ENCODE results near the gene SYN1.
"Not testable (repeated sequence)": the region's sequence is repeated elsewhere in the genome, so short reads cannot be mapped to it uniquely, and the experiment has no call there.

Gene SYN1

DNA sequence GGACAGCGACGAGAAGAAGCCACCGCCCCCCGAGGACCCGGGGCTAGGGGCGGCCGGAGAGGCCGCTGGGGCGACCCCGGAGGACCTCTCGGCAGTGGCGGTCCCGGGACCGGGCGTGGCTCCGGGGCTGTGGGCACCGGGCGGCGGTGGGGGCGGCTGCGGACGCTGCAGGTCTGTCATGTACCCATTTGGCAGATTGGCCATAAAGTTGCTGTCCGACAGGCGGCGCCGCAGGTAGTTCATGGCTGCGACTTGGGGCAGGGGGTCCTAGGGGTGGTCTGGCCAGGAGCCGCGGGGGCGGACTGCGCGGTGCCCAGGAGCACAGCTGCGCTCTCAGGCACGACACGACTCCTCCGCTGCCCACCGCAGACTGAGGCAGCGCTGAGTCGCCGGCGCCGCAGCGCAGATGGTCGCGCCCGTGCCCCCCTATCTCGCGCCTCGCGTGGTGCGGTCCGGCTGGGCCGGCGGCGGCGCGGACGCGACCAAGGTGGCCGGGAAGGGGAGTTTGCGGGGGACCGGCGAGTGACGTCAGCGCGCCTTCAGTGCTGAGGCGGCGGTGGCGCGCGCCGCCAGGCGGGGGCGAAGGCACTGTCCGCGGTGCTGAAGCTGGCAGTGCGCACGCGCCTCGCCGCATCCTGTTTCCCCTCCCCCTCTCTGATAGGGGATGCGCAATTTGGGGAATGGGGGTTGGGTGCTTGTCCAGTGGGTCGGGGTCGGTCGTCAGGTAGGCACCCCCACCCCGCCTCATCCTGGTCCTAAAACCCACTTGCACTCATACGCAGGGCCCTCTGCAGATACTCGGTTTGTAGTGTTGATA is at the start of gene SYN1:
TSS of gene SYN1 (minus strand) at position 372 of the 817 bp plus-strand sequence. CDS start at position 243, 129 bp downstream.
- peak; percentile 42 to 54 for DNase-seq

GRCh38 chrX:47665797-47666196 is 46.1 kb upstream of the SYN1 start:
- DNase-seq: not testable (repeated sequence)

DNA sequence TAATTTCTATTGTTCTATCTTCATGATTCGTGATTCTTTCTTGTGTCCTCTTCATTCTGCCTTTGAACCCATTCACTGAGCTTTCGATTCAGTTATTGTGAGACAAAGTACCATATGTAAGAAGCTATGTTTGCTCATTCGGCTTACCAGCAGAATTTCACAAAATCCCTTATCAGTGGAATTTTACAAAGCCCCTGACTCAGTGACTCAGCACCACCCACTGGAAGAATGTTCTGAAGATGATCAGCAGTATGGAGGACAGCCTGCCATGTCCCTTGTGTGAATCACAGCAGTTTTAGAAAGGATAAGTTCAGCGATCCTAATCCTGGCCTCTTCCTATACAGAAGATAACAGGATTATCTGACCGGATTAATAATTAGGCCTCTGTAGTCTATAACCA is 45.1 kb upstream of the SYN1 start:
- no peak for DNase-seq

- peak; percentile 31 for DNase-seq
These were observed 42.5 kb upstream of the SYN1 start for GRCh38 chrX:47662144-47662657.

- no peak for DNase-seq
These were observed 41.9 kb upstream of the SYN1 start for GRCh38 chrX:47661539-47661938.

DNA sequence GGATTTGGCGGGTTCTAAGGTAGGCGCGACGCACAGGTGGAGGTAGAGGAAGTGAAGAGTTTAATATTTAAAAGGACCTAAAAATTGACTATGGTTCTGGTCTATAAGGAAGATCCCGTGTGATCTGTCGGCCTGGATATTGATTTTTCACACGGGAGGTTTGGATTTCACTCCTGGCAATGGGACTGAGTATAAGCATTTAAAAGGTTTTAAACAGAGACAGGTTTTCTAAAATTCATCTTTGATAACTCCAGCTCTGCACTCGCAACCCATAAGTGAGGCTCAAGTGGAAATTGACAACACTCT is 39.7 kb upstream of the SYN1 start:
- DNase-seq: no peak

- peak; percentile 88 for DNase-seq
These were observed 39.2 kb upstream of the SYN1 start, which contains the start of gene UXT for GRCh38 chrX:47658684-47659420. UXT (minus strand) TSS chrX:47659180; CDS start chrX:47658927, 253 bp downstream.

- DNase-seq: no peak
These were observed 38.6 kb upstream of the SYN1 start for GRCh38 chrX:47658301-47658683.

DNA sequence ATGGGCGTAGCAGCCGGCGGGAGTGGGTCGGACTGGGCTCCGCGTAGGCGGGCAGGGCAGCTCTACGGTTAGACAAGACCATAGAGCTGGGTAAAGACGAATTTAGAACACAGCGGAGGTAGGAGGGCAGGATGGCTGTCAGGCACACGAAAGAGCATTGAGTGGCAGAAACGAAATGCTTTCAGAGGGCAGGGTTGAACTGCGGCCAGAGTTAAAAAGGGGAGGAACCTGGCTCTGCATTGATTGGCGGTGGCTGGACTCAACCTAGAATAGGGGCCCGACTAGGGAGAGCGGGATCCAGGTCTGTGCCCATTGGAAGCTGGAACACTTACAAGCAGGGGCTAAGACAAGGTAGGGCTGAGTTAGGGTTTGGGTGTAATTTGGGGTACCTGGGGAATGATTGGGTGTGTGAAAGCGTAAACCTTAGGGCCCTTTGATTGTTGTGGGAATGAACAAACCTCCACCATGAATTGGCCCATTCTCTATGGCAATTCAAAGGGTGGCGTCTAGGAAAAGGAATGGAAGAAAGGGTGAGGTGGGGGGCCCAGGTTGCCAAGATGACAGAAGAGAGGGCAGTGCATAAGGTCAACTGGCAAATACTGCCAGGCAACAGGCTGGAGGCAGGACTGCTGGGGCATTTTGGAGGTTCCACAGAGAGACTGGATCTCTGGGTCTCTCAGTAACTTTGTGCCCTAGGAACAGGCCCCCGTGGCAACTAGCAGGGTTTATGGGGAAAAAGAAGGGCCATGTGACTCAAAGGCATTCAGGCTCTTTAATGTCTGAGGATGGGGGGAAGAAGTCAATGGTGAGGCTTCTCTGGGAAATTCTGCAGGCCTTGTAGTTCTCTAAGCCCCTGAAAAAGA is 31.6 kb upstream of the SYN1 start:
- DNase-seq: no peak

DNA sequence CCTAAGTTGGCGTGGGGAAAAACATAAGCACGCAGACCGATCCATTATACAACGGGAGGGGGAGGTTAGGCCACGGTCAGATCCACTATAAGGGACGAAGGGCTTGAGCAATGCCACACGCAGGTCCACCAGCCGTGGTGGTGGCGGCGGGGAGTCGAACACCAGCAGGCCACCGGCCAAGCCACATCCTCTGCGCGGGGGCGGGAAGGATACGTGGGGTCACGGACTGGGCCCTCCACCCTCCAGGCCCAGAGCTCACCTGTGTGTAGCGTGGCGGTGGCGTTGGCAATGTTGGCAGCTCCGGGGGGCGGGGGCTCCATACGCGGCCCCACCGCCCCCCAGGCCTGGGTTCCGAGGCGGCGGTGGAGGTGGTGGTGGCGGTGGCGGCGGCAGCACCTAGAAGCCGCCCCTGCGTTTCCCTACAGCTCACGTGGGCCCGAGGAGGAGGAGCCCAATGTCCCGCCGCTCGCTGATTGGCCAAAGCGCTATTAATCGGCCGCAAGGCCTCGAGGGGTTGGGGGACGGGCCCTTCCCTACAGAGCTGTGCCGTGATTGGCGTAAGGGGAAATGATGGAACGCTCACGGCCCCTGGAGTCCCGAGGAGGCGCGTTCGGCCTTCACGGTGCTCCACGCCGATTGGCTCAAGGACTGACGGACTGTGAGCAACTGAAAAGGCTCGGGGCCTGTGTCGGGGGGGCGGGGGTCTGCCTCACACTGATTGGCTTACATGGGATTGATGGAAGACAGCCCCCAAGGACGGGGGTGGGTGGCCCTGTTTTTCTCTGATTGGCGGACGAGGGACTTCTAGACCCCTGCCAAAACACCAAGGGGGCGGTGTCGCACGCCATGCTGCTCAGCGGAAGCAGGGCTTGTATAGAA is 30.7 kb upstream of the SYN1 start, which contains the start of gene ELK1:
TSS of gene ELK1 (minus strand) at position 400 of the 879 bp plus-strand sequence. CDS start 9,122 bp downstream, outside the sequence.
- DNase-seq: peak; percentile 92 to 95

DNA sequence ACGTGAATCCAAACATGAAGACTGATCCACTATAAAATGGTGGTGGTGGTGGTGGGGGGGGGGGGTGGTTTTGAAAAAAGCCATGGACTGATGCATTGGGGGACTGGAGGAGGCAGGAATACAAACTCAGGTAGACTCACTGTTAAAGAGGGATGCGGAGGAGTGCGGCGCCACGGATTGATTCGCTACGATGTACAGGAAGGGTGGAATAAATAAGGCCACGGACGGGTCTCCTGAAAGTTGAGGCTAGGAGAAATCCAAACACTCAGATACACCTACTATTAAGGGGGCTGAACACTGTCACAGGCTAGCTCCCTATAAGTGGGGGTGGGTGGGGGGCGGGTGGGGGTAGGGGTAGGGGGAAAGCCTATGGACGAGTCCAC is 30.1 kb upstream of the SYN1 start:
- no peak for DNase-seq

GRCh38 chrX:47649271-47649670 is 29.6 kb upstream of the SYN1 start:
- no peak for DNase-seq

DNA sequence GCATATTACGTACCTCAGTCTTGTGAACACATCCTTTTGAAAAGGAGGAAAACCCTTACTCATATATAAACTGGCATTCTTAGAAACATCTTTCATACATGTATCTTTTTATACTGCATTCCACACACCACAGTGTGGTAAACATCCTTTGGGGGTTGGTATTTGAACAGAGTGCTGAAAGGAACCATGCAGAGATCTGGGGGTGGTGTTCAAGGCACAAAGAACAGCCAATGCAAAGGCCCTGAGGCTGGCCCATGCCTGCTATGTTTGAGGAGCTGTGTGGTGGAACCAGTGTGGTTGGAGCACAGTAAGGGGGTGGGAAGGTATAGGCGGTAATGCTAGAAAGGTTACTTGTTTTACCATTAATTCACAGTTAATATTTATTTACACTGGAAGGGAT is 28.7 kb upstream of the SYN1 start:
- no peak for DNase-seq

GRCh38 chrX:47646636-47647035 is 27.0 kb upstream of the SYN1 start:
- DNase-seq: no peak

GRCh38 chrX:47645530-47645929 is 25.9 kb upstream of the SYN1 start:
- DNase-seq: no peak

DNA sequence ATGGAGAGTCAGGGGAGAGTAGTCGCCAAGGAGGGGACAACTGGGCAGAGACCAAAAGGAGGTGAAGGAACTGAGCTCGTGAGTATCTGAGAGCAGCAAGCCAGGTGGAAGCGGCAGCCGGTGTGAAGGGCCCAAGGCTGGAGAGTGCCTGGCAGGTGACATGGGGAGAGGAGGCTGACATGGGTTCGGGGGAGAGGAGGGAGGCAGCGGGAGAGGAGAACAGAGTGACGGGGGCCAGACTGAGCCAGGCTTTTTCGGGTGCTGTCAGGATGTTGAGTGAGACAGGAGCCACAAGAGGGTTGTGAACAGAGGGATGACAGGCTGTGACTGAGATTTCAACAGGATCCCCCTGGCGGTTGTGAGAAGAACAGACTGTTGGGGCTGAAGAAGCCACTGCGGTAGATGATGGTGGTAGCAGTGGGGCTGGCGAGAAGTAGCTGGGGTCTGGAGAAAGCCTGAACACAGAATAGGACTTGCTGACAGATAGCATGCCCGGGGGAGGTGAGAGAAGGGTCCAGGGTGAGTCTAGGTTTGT is 25.0 kb upstream of the SYN1 start:
- peak; percentile 26 to 57 for DNase-seq

DNA sequence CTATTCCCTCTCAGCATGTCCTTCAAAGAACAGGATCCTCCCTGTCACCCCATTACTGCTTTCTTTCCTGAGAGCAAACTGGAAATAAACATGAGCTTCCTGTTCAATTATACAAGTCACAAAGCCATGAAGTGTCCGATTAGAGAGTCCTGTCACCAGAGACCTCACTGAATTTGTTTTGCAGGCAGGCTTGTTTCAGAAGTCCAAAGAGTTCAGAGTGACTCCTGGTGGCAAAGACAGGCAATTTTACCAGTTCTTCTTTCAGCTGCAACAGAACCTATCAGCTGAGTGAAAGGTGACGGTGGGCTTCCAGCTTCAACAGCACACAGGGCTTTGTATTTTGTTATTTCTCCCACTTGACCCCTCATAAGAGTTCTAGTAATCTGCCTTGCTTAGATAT is 24.3 kb upstream of the SYN1 start:
- DNase-seq: peak in 1 of 2 experiments; percentile 32

DNA sequence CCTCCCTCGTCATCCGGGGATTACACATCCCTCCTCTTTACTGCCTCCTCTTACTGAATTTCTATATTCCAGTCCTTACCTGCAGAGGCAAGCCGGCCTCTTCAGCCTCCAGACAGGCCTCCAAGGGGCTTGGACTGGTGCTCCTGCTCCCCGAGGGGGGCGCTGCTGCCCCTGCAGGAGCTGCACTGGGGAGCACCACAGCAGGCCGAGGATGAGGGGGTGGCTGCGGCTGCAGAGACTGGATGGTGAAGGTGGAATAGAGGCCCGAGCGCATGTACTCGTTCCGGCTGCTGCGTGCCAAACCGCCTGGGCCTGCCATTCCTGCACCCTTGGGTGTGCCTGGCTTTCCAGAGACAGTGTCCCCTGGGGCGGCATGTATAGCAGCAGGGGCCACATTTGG is 19.2 kb upstream of the SYN1 start:
- DNase-seq: no peak

DNA sequence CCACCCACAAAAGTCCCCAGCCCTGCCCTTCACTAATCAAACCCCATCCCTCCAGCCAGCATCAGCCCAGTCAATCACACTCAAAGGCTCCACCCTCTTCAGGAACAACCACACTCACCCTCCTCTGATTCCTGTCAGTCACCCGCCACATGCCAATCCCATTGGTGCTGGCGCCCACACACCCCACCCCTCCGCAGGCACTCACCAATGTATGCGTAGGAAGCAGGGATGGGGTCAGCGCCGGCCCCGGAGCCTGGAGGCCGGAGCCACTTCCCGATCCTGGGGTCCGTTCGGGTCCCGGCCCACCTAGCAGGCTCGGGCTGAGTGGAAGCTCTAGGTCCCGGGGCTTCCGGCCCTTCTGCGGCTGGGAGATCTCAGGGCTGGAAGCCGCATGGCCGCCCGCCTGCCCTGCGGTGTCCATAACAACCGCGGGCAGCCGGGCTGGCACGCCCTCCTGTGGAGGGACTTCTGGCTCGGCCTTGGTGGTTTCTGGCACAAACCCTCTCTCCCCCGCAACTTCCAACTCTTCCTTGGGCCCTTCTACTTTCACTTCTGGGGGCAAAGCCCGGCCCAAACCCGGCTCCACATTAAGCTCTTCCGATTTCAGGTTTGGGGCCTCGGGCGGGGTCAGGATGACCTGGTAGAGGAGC is 18.0 kb upstream of the SYN1 start:
- DNase-seq: no peak

- no peak for DNase-seq
These were observed 15.4 kb upstream of the SYN1 start for GRCh38 chrX:47634871-47635575.
